ENCODE results near the gene NEK11.
A peak's percentile ranks its signal among the peaks of the same experiment; 100 is the strongest.
"Not testable (repeated sequence)": the region's sequence is repeated elsewhere in the genome, so short reads cannot be mapped to it uniquely, and the experiment has no call there.

Gene NEK11

GRCh38 chr3:131370935-131371687 lies 344.4 kb downstream of the NEK11 start:
- no peak for DNase-seq

GRCh38 chr3:131371688-131372066 lies 345.0 kb downstream of the NEK11 start:
- no peak for DNase-seq

GRCh38 chr3:131374741-131375140 lies 348.1 kb downstream of the NEK11 start:
- no peak for DNase-seq

- not testable (repeated sequence) for DNase-seq
These were observed 354.3 kb downstream of the NEK11 start for GRCh38 chr3:131380821-131381444.

- DNase-seq = peak; percentile 95
These were observed 355.0 kb downstream of the NEK11 start, which contains the start of gene NUDT16 for GRCh38 chr3:131381445-131382291. NUDT16 (plus strand) TSS chr3:131381774; CDS start chr3:131381805, 31 bp downstream.

GRCh38 chr3:131386429-131387165 lies 359.9 kb downstream of the NEK11 start:
- DNase-seq = no peak

GRCh38 chr3:131387796-131388489 lies 361.3 kb downstream of the NEK11 start:
- DNase-seq = no peak

- DNase-seq = no peak
These were observed 361.8 kb downstream of the NEK11 start for GRCh38 chr3:131388490-131388799.

- DNase-seq = no peak
These were observed 363.7 kb downstream of the NEK11 start for GRCh38 chr3:131390331-131390730.

- no peak for DNase-seq
These were observed 366.4 kb downstream of the NEK11 start for GRCh38 chr3:131393051-131393450.

- DNase-seq = no peak
These were observed 367.2 kb downstream of the NEK11 start for GRCh38 chr3:131393868-131394267.

- no peak for DNase-seq
These were observed 367.7 kb downstream of the NEK11 start for GRCh38 chr3:131394400-131394799.

GRCh38 chr3:131396170-131396569 lies 369.5 kb downstream of the NEK11 start:
- no peak for DNase-seq

- no peak for DNase-seq
These were observed 371.2 kb downstream of the NEK11 start for GRCh38 chr3:131397889-131398288.

All from SHP77 treated with DMSO at 0.1 percent for 48 hours (cell line).